Epithelial cell of prostate (primary cell): ENCODE measurements around the gene RPS5.
"Not testable (repeated sequence)": the region's sequence is repeated elsewhere in the genome, so short reads cannot be mapped to it uniquely, and the experiment has no call there.

Source experiments
- DNase-seq: peaks from one replicate; pipeline ENCODE4 v3.0.0-alpha.2; 2011; ENCODE audit warnings: low read depth, low spot score
- H3K27ac ChIP-seq: fragments of 450-650 bp; 2 replicates; pipeline ENCODE4 v1.5.1; 2017; ENCODE audit warnings: mild to moderate bottlenecking

The RPS5 gene

GRCh38 chr19:58386576-58387337 lies at the start of gene RPS5:
RPS5 (plus strand) TSS chr19:58387269; CDS start chr19:58388138, 869 bp downstream.
- peak within 1 kb of the TSS; percentile 97 for H3K27ac ChIP-seq
- peak; percentile 90 for DNase-seq

DNA sequence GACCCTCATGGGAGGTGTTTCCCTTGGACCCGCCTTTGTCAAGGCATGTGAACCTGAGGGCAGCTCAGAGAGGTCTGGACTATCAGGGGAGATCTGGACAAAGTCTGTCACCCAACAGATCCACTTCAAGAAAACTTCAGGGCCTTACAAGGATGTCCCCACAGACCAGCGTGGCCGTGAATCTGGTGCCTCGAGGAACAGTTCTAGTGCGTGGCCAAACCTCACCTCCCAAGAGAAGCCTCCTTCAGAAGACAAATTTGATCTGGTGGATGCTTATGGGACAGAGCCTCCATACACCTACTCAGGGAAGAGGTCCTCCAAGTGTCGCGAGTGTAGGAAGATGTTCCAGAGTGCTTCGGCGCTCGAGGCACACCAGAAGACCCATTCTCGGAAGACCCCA lies 48.7 kb upstream of the RPS5 start:
- no peak for DNase-seq
- no peak overlapping the region for H3K27ac ChIP-seq

DNA sequence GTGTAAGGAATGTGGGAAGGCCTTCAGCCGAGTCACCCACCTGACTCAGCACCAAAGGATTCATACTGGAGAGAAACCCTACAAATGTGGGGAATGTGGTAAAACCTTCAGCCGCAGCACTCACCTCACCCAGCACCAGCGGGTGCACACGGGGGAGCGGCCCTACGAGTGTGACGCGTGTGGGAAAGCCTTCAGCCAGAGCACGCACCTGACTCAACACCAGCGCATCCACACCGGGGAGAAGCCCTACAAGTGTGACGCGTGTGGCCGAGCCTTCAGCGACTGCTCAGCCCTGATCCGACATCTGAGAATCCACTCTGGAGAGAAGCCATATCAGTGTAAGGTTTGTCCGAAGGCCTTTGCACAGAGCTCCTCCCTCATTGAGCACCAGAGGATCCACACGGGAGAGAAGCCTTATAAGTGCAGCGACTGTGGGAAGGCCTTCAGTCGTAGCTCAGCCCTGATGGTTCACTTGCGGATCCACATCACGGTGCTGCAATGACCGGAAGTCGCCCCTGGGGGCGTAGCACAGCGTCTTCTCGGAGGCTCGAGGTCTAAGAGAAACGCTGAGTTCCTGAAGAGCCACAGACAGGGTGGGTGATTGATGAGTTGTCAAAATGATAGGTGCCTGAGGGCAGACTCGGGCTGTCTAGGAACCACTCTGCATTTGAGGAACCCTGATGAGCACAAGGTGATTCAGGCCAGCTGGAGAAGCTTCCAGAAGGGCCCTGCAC lies 48.1 kb upstream of the RPS5 start:
- no peak for DNase-seq
- no peak overlapping the region for H3K27ac ChIP-seq

DNA sequence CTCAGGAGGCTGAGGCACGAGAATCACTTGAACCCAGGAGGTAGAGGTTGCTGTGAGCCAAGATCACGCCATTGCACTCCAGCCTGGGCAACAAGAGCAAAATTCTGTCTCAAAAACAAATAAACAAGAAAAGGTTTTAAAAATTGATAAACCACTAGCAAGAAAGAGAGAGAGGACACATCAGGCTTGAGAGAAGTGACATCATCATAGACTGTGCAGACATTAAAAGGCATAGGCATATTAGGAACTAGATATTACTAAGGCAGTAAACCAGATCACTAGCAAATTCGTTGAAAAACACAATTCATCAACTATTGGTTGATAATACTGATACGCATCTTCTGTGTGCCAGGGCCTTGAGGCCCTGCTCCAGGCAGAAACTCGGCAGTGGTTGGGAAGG lies 41.5 kb upstream of the RPS5 start:
- no peak overlapping the region for H3K27ac ChIP-seq
- no peak for DNase-seq

- H3K27ac ChIP-seq = no peak overlapping the region
- no peak for DNase-seq
These were observed 39.8 kb upstream of the RPS5 start for GRCh38 chr19:58346961-58347929.

DNA sequence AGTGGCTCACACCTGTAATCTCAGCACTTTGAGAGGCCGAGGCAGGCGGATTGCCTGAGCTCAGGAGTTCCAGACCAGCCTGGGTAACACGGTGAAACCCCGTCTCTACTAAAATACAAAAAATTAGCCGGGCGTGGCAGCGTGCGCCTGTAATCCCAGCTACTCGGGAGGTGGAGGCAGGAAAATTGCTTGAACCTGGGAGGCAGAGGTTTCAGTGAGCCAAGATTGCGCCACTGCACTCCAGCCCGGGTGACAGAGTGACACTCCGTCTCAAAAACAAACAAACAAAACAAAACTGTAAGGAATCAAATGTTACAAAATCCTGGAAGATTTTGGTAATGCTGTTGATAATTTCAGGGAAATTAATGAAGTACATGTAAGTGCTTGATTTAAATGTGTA lies 39.0 kb upstream of the RPS5 start:
- not testable (repeated sequence) for DNase-seq, H3K27ac ChIP-seq

GRCh38 chr19:58349590-58349989 lies 37.5 kb upstream of the RPS5 start:
- no peak for DNase-seq
- H3K27ac ChIP-seq = no peak overlapping the region

- no peak for DNase-seq
- no peak overlapping the region for H3K27ac ChIP-seq
These were observed 36.8 kb upstream of the RPS5 start for GRCh38 chr19:58350001-58350861.

GRCh38 chr19:58350871-58351557 lies 36.1 kb upstream of the RPS5 start:
- no peak overlapping the region for H3K27ac ChIP-seq
- DNase-seq = no peak

GRCh38 chr19:58351558-58351878 lies 35.6 kb upstream of the RPS5 start:
- H3K27ac ChIP-seq = no peak overlapping the region
- no peak for DNase-seq

DNA sequence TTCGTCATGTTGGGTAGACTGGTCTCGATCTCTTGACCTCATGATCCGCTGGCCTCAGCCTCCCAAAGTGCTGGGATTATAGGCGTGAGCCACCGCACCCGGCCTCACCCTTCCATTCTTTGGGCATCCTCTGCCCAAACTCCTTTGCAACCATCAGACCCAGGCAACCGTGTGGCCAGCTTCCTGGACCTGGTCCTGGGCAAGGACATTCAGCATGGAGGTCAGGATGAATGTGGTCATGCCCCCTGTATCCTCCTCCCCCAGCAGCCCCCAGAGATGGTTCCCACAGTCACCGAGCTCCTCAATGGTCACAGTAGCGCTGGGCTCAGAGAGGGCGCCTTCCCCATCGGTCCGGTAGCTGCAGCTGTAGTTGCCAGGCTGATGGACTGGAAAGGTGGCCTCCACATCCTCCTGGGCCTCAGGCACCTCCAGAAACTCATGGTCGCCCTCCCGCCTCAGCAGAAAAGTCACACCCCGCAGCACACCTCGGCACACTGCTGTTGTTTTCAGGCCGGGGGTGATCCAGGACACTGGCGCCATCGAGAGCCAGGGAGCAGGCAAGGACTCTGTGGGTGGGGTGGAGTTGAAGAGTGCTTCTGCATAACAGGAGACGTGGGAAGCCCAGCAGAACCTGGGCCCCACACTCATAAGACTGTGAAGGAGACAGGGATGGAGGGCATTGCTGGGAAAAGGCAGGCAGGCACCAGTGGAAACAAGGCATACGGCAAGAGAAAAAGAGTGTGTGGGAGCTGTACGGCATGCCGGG lies 34.9 kb upstream of the RPS5 start:
- DNase-seq = no peak
- H3K27ac ChIP-seq = no peak overlapping the region

DNA sequence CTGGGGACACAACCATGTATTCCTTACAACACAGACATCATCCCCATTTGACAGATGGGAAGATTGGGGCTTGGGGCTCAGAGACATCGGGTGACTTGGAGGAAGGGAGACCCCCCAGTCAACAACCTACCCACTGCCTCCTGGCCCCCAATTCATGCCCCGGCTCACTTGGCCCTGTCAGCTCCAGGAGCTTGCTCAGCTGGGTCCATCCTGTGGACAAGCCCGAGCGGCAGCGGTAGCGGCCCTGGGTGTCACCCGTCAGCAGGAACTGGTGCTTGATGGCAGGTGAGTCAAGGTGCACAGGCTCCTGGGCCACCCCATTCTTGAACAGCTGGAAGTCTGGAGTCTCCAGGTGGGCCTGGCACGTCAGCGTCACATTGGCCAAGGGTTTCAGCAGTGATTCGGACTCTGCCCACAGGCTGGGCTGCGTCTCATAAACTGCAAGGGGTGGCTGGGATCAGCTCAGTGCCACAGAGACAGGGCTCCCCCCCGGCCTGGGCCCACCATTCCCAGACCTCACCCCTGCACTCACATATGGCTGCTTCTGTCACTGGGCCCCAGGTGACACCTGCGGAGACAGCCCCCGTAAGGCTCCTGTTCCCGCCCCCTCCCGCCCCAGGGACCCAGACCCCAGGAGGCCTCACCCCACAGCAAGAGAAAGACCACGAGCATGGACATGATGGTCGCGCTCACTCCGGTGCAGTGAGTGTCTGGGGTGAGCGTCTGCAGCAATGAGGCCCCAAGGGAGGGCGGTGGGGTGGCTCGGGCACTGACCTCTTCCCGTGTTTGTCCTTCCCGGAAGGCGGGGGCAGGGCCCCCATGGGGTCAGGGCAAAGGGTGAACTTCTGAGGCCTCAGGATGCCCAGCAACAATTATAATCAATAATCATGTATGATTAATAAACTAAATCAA lies 34.1 kb upstream of the RPS5 start, which contains the start of gene A1BG:
TSS of gene A1BG (minus strand) at position 733 of the 912 bp plus-strand sequence. CDS start at position 678, 55 bp downstream.
- DNase-seq = no peak
- H3K27ac ChIP-seq = no peak within 1 kb of the TSS

- DNase-seq = no peak
- H3K27ac ChIP-seq = no peak overlapping the region
These were observed 33.2 kb upstream of the RPS5 start for GRCh38 chr19:58353717-58354477.

- no peak overlapping the region for H3K27ac ChIP-seq
- no peak for DNase-seq
These were observed 32.5 kb upstream of the RPS5 start for GRCh38 chr19:58354478-58355030.

GRCh38 chr19:58355215-58355796 lies 31.8 kb upstream of the RPS5 start:
- no peak for DNase-seq
- no peak overlapping the region for H3K27ac ChIP-seq
